Immature natural killer cell (primary cell): Measurements from ENCODE around the gene B3GALT2. TPM values are rescaled to one million over a fixed set of nuclear protein-coding genes. Genes with fewer than 3 reads are reported as not detected.

Experiments
- DNase-seq, 3 donors: peaks; one replicate each; pipeline ENCODE4 v3.0.0; 2022; ENCODE audit warnings: mixed read lengths in 1 of 3
- H3K27ac Mint-ChIP-seq, 6 donors: one replicate each; pipeline ENCODE4 v1.8.0; 2020; ENCODE audit warnings: mixed read lengths in 6 of 6, mild to moderate bottlenecking in 5 of 6, inconsistent platforms in 4 of 6, moderate library complexity in 3 of 6
- H3K27me3 Mint-ChIP-seq, 3 donors: one replicate each; pipeline ENCODE4 v1.8.0; 2020 to 2021; ENCODE audit warnings: low read depth in 3 of 3, mild to moderate bottlenecking in 3 of 3, mixed read lengths in 3 of 3, moderate library complexity in 3 of 3, inconsistent platforms in 1 of 3
- H3K36me3 Mint-ChIP-seq, 3 donors: one replicate each; pipeline ENCODE4 v1.8.0; 2020; ENCODE audit warnings: mixed read lengths in 3 of 3, inconsistent platforms in 2 of 3, mild to moderate bottlenecking in 2 of 3
- H3K4me1 Mint-ChIP-seq, 2 donors: one replicate each; pipeline ENCODE4 v1.8.0; 2020; ENCODE audit warnings: inconsistent platforms in 2 of 2, mild to moderate bottlenecking in 2 of 2, mixed read lengths in 2 of 2, moderate library complexity in 1 of 2
- H3K4me3 Mint-ChIP-seq, 5 donors: one replicate each; pipeline ENCODE4 v1.8.0; 2020; ENCODE audit warnings: mild to moderate bottlenecking in 5 of 5, mixed read lengths in 5 of 5, inconsistent platforms in 3 of 5, moderate library complexity in 3 of 5
- H3K9me3 Mint-ChIP-seq, 6 donors: one replicate each; pipeline ENCODE4 v1.8.0; 2020; ENCODE audit warnings: mild to moderate bottlenecking in 6 of 6, mixed read lengths in 6 of 6, inconsistent platforms in 4 of 6, moderate library complexity in 3 of 6
- polyA plus RNA-seq, 3 donors: library from polyadenylated mRNA; unstranded; fragments of 300-500 nt; fragmentation: Illumina TruSeq; gene quantifications; one replicate each; pipeline ENCODE4 v1.2.3, GENCODE V29; 2021

The B3GALT2 gene
- polyA plus RNA-seq, 3 donors from 2014 or later: 0.07 TPM; not detected in 2

DNA sequence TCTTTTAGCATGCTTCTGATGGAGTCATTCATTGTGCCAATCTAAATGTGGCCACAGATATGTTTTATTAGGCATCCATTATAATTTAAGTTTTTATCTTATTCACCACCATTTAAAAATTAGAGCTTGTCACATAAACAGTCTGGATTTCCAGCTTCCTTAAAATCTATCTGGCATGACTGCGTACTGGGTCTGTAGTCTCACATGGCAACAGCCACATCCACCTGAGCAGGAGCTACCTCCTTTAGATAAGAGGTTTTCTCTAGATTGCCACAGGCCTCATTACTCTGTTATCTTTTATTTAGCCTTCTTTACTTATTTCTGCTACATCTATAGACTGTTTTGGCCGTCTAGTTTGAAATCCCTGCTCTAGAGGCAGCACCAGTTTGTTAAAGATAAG, 29.1 kb downstream of the B3GALT2 start:
- no peak for DNase-seq
- H3K9me3 Mint-ChIP-seq: no peaks in the 10 kb centered on the region
- no peaks in the 10 kb centered on the region for H3K27me3 Mint-ChIP-seq
- H3K4me3 Mint-ChIP-seq: no peak overlapping the region
- H3K36me3 Mint-ChIP-seq: peaks cover 2 to 21% (median 7%) of the 10 kb centered on the region in 3 donors
- H3K27ac Mint-ChIP-seq: peak overlapping the region in 2 of 6 donors; percentile 22 to 55
- H3K4me1 Mint-ChIP-seq: peaks cover 12 to 43% of the 10 kb centered on the region in 2 donors

DNA sequence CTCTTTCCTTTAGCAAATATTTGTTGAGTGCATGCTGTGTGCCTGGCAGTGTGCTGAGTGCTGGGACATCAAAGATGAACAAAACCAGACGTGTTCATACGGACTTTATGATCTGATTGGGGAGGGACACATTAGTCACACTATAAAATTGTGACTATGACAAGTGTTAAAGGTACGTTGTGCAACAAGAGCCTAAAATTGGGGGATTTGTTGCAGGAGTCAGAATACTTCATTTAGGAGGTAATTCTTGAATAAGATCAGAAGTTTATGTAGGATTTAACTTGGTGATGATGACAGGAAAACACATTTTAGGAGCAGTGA, 29.6 kb downstream of the B3GALT2 start:
- Mint-ChIP-seq H3K27me3 (no peaks in the 10 kb centered on the region), H3K27ac (peak overlapping the region in 5 of 6 donors; percentile 4 to 70 (median 25)), H3K4me1 (peaks cover 12 to 46% of the 10 kb centered on the region in 2 donors), H3K4me3 (no peak overlapping the region), H3K9me3 (no peaks in the 10 kb centered on the region), H3K36me3 (peaks cover 4 to 24% (median 9%) of the 10 kb centered on the region in 3 donors)
- DNase-seq: no peak

DNA sequence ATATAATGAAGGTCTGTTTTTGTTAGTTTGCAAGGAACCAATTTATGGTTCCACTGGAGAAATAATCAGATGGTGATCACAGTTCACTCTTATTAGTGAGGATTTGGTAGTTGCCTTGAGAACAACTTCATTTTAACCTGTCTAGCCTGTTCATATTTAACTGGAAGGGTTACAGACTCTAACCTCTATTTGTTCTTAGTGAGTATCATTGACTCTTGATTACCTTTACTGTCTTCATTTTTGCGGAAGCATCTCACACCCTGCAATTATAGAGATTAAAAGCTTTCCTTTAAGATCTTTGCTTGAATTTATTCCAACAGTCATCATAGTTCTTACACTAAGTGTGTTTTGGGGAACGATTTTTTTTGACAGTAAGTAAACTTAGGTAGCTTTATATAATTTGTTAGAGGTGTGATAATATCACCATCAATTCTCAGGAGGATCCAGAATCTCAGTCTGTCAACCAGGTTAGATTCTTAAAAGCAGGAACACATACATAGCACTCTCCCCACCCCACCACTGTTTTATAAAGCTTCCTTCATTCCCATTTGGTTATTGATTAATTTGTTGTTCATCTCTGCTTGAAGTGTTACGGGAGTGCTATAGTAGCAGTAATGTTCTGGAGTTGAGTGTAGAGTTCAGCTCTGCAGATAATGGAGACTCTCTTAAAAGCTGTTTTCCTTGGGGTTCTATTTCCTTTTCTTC, 30.1 kb downstream of the B3GALT2 start:
- Mint-ChIP-seq H3K4me3 (no peak overlapping the region), H3K27me3 (peaks cover 0 to 2% (median 0%) of the 10 kb centered on the region in 3 donors), H3K36me3 (peaks cover 4 to 24% (median 9%) of the 10 kb centered on the region in 3 donors), H3K27ac (peak overlapping the region in 5 of 6 donors; percentile 4 to 70 (median 25)), H3K9me3 (no peaks in the 10 kb centered on the region), H3K4me1 (peaks cover 12 to 45% of the 10 kb centered on the region in 2 donors)
- DNase-seq: no peak

DNA sequence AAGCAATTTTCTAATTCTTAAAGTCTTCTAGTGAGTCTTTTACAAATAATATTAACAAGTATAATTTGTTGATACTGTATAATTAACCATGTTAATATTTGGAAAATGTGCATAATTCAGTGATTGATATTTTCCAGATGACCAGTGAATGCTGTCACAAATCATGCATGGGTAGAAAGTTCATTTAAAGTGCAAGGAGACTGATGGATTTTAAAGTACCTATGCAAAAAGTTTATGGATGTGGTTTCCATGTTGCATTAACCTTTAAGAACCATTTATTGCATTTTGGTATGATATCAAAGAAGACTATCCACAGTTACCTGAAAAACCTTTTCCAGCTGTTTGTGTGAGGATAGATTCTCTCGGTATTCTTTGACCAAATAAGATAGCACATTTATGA, 41.4 kb downstream of the B3GALT2 start:
- DNase-seq: no peak
- Mint-ChIP-seq H3K27ac (no peak overlapping the region), H3K9me3 (no peaks in the 10 kb centered on the region), H3K4me3 (no peak overlapping the region), H3K36me3 (peaks cover 12 to 31% (median 29%) of the 10 kb centered on the region in 3 donors), H3K4me1 (peaks cover 3 to 17% of the 10 kb centered on the region in 2 donors), H3K27me3 (peaks cover 0 to 2% (median 0%) of the 10 kb centered on the region in 3 donors)

DNA sequence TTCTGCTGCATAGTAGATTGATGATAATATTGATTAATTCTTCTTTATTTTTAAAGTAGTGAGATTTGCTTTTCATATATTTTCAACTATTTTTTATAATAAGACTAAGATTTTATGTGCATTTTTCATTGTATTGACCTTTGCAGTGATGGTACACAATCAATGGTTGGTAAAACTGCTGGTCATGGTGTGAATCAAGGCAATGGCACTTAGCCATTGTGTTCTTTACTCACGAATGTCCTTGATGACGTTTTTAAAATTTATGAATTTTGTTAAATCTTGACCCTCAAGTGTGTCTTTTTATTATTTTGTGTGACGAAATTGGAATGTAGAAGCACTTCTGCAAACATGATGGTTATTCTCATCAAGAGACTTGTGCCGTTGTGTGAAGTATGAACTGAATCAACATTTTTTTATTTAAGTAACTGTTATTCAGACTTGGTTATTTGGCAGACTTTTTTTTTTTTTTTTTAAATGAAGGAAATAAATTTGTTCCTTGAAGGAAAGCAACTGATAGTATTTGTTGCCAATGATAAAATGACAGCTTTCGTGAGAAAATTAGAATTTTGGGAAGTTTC, 42.0 kb downstream of the B3GALT2 start:
- Mint-ChIP-seq H3K4me3 (no peak overlapping the region), H3K9me3 (no peaks in the 10 kb centered on the region), H3K36me3 (peaks cover 17 to 36% (median 35%) of the 10 kb centered on the region in 3 donors), H3K27me3 (peaks cover 0 to 2% (median 0%) of the 10 kb centered on the region in 3 donors), H3K4me1 (peaks cover 4 to 23% of the 10 kb centered on the region in 2 donors), H3K27ac (no peak overlapping the region)
- DNase-seq: no peak

DNA sequence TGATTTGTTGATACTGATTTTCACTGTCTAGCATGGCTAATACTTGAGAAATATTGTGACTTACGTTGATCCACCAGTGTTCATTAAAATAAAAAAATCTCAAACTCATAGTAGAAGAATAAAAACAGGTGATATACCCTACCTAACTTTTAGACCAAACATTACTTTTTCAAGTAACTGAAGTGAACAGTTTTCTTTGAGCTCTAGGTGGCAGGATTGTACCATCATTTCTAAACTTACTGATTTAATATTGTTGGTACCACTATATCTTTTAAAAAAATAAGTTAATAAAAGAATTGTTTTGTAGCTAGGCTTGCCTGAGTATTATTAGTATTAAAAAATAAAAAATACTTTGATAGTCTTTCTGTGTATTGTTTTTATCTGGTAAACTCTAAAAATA, 43.1 kb downstream of the B3GALT2 start:
- Mint-ChIP-seq H3K27ac (peak overlapping the region in 2 of 6 donors; percentile 7 to 59), H3K4me1 (peaks cover 6 to 27% of the 10 kb centered on the region in 2 donors), H3K27me3 (peaks cover 0 to 2% (median 0%) of the 10 kb centered on the region in 3 donors), H3K4me3 (no peak overlapping the region), H3K9me3 (no peaks in the 10 kb centered on the region), H3K36me3 (peaks cover 19 to 40% (median 36%) of the 10 kb centered on the region in 3 donors)
- DNase-seq: no peak

DNA sequence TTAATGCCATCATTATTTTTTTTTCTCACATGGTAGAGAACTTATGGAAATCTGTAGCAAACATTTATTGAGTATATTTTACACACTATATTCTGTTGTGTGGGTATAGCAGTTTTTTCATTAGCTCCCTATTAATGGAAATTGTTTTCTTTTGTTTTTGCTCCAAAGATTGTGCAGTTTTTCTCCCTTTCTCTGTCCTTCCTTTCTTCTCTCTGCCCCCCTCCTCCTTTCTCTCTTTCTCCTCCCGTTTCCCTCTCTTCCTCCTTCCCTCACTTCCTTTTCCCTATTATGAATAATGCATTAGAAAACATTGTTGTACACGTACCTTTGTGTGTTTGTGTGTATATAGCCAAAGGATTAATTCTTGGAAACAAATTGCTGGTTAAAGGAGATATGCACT, 44.0 kb downstream of the B3GALT2 start:
- Mint-ChIP-seq H3K27me3 (peaks cover 0 to 2% (median 0%) of the 10 kb centered on the region in 3 donors), H3K9me3 (no peaks in the 10 kb centered on the region), H3K36me3 (peaks cover 17 to 42% (median 28%) of the 10 kb centered on the region in 3 donors), H3K4me1 (peaks cover 7 to 36% of the 10 kb centered on the region in 2 donors), H3K4me3 (no peak overlapping the region), H3K27ac (peak overlapping the region in 2 of 6 donors; percentile 7 to 37)
- no peak for DNase-seq

DNA sequence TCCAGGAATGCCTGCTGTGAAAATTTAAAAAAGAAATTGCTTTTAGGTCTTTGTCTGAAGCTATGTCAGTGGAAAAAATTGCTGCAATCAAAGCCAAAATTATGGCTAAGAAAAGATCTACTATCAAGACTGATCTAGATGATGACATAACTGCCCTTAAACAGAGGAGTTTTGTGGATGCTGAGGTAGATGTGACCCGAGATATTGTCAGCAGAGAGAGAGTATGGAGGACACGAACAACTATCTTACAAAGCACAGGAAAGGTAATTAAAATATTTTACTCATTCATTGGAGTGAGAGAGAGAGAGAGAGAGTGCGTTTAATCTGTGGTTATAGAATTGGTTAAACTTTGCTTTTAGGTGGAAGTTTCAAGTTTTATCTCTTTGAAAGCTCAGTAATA, 44.6 kb downstream of the B3GALT2 start:
- Mint-ChIP-seq H3K4me1 (peaks cover 9 to 42% of the 10 kb centered on the region in 2 donors), H3K27me3 (peaks cover 0 to 2% (median 0%) of the 10 kb centered on the region in 3 donors), H3K4me3 (no peak overlapping the region), H3K9me3 (no peaks in the 10 kb centered on the region), H3K27ac (no peak overlapping the region), H3K36me3 (peaks cover 17 to 46% (median 30%) of the 10 kb centered on the region in 3 donors)
- DNase-seq: no peak

DNA sequence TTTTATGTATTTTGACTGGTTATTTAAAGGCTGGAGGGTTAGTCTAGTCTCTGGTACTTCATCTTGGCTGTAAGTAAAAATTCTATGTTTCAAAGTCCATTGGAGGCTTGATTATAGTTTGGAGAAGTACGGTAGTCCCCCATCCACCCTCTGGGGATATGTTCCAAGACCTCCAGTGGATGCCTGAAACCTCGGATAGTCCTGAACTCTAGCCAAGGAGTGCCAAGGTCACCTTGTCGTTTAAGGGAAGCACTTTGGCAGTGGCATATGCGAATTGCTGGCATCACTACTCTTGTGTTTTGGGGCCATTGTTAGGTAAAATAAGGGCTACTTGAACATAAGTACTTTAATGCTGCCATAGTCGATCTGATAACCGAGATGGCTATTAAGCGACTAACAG, 46.2 kb downstream of the B3GALT2 start:
- H3K27ac Mint-ChIP-seq: peak overlapping the region in 1 of 6 donors; percentile 34
- H3K4me1 Mint-ChIP-seq: peaks cover 11 to 51% of the 10 kb centered on the region in 2 donors
- peaks cover 8 to 41% (median 22%) of the 10 kb centered on the region in 3 donors for H3K36me3 Mint-ChIP-seq
- DNase-seq: no peak
- H3K9me3 Mint-ChIP-seq: no peaks in the 10 kb centered on the region
- no peak overlapping the region for H3K4me3 Mint-ChIP-seq
- peaks cover 0 to 2% (median 0%) of the 10 kb centered on the region in 3 donors for H3K27me3 Mint-ChIP-seq

DNA sequence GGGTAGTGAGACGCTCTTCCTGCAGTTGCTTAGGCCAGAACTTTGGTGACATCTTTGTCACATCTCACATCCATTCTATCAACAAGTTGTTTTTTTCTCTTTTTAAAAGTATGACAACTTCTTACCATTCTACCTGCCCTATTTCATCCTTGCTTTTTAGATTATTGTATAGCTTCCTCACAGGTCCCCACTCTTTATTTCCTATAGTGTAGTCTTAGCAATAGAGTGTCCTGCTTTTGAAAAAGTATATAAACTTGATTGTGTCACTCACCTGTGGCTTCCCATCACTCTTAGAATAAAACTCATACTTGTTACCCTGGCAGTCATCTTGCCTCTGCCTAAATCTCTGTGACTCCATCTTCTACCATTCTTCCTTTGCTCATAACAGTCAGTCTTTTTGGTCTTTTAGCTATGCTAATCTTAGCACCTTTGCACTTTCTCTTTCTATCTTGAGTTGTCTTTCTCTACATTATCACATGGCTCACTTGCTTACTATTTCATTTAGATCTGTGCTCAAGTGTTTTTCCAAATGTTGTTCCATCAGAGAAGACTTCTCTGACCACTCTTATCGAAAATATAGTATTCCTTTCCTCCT, 55.0 kb downstream of the B3GALT2 start:
- no peaks in the 10 kb centered on the region for H3K27me3 Mint-ChIP-seq

More for the DNA sequence above, 55.0 kb downstream of the B3GALT2 start:
- Mint-ChIP-seq H3K36me3 (peaks cover 17 to 27% (median 23%) of the 10 kb centered on the region in 3 donors), H3K9me3 (no peaks in the 10 kb centered on the region), H3K27ac (peak overlapping the region in 5 of 6 donors; percentile 0 to 76 (median 7)), H3K4me1 (peaks cover 31 to 67% of the 10 kb centered on the region in 2 donors), H3K4me3 (no peak overlapping the region)
- no peak for DNase-seq

Other genes with a start within 250 kb of the B3GALT2 start
- 100 to 1,000 TPM in 2 of 3 donors, 10 to 100 TPM in 1; 95.6 to 149 (median 111) TPM for gene UCHL5, start 127.3 kb downstream of the B3GALT2 start, polyA plus RNA-seq
- gene RO60, start 127.0 kb downstream of the B3GALT2 start, polyA plus RNA-seq: 100 to 1,000 TPM; 105 to 151 (median 149) TPM
- 10 to 100 TPM; 12.6 to 21.2 (median 17.5) TPM for gene GLRX2, start 81.2 kb downstream of the B3GALT2 start, polyA plus RNA-seq
- gene CDC73, start 64.6 kb downstream of the B3GALT2 start, polyA plus RNA-seq: 100 to 1,000 TPM in 1 of 3 donors, 10 to 100 TPM in 2; 64.6 to 107 (median 67.7) TPM